NCI-H2029 treated with DMSO at 0.1 percent for 48 hours (cell line): ENCODE measurements around the gene UTS2R.
"Not testable (repeated sequence)": the region's sequence is repeated elsewhere in the genome, so short reads cannot be mapped to it uniquely, and the experiment has no call there.

Experiments
- DNase-seq: peaks from one replicate; lab custom pipeline; 2025; lab: John Stamatoyannopoulos, UW

Gene UTS2R

GRCh38 chr17:82375359-82376041 lies 3.9 kb downstream of the UTS2R start:
- no peak for DNase-seq

GRCh38 chr17:82376042-82376730 lies 4.6 kb downstream of the UTS2R start:
- DNase-seq = no peak

DNA sequence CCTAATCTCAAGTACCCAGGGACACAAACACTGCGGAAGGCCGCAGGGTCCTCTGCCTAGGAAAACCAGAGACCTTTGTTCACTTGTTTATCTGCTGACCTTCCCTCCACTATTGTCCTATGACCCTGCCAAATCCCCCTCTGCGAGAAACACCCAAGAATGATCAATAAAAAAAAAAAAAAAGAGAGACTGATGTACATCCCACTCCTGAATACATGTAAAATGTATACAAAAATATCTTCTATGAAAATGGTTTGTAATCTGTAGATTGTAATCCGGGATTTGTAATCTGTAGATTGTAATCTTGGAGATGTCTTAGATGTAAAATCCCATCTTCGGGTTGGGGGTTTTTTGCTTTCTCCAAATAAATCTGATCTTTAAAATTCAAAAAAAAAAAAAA lies 5.7 kb downstream of the UTS2R start:
- not testable (repeated sequence) for DNase-seq

GRCh38 chr17:82377924-82378740 lies 6.6 kb downstream of the UTS2R start:
- DNase-seq = no peak

- no peak for DNase-seq
Observed at GRCh38 chr17:82378741-82379021, 7.1 kb downstream of the UTS2R start.

DNA sequence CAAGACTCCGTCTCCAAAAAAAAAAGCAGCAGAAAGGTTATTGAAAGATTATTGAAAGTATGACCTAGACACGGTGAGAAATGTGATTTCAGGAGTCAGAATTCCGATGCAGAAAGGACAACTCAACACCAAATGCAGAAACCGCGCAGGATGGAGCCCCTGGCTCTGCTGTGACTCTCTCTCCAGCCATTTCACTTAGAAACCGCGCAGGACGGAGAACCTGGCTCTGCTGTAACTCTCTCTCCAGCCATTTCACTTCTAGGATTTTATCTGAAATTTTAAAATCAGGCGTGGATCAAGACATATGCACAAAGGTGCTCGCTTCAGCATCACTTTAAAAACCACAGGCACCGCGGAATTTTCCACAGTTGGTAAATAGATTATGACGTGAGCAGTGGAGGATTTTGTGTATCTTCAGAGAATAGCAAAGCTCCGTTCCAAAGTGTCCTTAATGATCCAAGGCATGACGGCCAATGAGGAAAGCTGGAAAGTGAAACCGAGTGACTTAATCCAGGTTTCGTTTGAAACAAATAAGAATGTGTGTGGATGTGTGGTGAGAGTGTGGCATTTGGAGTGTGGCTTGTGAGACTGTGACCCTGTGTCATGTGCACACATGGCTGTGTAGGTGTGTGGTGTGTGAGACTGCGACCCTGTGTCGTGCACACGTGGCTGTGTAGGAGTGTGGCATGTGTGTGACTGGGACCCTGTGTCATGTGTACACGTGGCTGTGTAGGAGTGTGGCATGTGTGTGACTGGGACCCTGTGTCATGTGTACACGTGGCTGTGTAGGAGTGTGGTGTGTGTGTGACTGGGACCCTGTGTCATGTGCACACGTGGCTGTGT lies 9.5 kb downstream of the UTS2R start:
- no peak for DNase-seq

DNA sequence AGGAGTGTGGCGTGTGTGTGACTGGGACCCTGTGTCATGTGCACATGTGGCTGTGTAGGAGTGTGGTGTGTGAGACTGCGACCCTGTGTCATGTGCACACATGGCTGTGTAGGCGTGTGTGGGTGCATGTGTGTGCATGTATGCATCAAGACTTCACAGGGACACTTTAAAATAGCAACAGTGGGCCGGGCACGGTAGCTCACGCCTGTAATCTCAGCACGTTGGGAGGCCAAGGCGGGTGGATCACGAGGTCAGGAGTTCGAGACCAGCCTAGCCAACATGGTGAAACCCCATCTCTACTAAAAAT lies 10.1 kb downstream of the UTS2R start:
- not testable (repeated sequence) for DNase-seq

GRCh38 chr17:82382220-82382932 lies 10.8 kb downstream of the UTS2R start:
- not testable (repeated sequence) for DNase-seq

- no peak for DNase-seq
Observed at GRCh38 chr17:82382933-82383255, 11.3 kb downstream of the UTS2R start.

DNA sequence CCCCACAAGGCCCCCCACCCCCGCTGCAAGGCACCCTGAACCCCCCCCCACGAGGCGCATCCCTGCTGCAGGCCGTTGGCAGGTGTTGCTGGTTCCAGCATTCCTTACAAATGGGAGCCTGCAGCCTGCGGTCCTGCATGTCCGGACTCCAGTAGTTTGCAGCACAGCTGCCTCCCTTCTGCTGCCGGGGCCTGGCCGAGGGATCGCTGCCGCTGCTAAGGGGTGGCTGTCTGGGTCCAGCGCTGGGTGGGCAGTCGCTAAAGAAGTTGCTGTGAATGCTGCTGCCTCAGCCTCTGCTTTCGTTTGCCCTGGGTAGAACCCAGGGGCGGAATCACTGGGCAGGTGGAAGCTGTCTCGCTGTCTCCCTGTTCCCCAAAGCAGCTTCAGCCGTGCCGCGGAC lies 11.8 kb downstream of the UTS2R start:
- no peak for DNase-seq

DNA sequence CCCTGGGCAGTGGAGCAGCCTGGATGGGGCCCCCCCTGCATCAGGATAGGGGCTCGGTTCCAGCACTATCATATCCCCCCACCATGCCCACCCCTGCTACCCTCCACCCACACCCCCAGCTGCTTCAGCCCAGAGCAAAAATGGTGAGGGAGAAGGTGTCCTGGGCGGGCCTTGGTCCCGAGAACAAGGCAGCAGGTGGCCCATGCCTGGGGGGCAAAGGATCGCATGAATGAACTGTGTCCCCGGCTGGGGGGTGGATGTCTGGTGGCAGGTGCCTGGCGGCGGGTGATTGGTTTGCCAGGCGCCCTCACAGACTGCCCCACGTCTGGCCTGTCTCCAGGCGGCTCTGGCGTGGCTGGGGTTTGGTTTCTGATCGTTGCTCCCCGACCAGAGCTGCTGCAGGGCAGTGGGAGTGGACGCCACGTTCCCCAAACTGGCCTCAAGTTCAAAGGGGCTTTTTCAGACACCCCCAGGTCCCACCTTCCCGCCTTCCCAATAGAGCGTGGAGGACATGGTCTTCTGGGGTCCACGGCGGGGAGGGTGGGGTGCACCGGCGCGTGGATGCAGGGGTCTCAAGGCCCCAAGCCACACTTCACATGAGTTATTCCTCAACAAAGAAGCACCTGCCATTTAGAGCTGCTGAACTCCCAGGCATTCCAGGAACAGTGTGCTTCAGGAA lies 12.6 kb downstream of the UTS2R start:
- DNase-seq = peak; percentile 37

DNA sequence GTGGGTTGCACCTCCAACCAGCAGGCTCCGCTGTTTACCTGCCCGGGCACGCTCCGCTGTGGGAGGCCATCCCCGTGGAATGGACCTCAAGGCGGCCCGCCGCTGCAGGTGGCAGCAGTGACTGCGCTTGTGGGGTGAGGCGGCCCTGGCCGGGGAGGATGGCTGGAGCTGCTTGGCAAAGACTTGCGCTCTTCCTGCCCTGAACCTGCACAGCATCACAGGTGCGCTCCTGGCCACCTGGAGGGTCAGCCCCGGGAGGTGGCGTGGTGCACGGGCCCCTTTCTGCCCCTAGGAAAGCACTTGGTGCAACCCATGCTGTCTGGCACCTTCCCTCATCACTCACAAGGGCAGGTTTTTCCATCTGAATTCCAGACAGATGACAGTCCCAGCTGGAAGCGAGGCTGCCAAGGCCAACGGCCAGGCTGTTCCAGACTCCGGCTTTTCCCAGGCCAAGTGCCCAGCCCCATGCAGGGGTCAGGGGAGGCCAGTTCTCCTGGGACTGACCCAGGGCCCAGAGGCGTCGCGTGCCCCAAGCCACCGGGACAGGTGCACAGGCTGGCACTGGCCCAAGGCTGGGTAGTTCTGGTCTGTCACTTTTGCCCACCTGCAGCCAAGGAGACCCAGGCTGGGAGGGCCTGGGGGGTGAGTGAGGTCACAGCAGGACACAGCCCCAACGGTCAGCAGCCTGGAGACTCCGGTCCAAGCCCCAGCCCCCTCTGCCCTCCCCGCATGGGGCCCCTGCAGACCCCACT lies 13.3 kb downstream of the UTS2R start:
- DNase-seq = no peak

DNA sequence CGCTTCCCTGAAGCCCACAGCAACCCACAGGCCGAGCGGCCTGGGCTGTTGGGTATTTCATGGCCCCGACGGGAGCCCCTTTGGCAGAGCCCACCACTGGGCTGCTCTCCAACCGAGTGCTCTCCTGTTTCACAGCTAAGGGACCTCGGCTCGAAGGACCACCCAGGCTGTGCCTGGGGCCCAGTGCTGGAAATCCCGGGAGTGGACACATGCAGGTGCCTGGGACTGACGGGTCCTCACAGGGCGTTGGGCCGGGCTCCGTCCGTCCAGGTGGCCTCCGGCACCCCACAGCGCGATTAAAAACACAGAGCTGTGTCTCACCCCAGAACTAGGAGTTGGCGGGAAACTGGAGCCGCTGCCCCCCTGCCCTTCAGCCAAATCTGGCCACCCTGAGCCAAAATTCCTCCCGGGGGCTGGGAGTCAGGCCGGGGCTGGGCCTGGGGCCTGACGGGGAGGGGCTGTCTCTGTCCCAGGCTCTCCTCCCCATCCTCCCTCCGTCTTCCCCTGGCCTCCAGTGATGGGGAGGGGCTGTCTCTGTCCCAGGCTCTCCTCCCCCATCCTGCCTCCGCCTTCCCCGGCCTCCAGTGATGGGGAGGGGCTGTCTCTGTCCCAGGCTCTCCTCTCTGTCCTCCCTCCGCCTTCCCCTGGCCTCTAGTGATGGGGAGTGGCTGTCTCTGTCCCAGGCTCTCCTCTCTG lies 14.1 kb downstream of the UTS2R start:
- DNase-seq = no peak

- DNase-seq = no peak
Observed at GRCh38 chr17:82386255-82386831, 14.8 kb downstream of the UTS2R start.

DNA sequence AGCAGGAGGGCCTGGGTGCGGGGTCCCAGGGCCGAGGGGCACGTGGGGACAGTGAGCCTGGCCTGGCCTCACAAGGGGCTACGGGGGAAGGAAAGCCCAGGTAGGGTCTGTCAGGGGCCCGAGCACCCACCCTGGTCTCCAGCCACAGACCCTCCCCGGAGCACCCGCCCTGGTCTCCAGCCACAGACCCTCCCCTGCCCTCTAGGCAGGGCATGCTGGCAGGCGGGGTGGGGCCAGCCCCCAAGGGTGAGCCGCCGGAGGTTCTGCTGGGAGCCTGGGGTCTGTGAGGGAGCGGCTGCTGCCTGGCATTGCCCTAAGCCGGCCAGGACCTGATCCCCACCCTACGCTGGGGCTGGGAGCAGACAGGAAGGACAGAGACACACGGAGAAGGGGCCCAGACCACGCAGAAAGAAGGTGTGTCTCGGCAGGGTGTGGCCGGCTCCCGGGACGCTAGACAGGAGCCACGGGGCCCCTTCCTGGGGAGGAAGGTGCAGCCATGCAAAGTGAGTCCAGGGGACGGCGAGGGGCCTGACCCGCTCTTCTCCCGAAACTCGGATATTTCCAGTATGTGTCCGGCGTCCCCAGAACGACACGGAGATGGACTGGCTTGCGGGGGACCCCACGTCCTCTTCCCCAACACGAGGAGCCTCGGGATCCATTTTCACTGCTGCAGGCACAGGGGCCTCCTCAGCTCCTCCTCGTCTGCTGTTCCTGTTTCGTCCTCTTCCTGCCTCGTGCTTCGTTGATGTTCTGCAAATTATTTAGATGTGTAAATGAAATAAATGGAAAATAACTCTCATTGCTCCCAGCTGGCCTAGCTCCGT lies 15.5 kb downstream of the UTS2R start:
- no peak for DNase-seq

DNA sequence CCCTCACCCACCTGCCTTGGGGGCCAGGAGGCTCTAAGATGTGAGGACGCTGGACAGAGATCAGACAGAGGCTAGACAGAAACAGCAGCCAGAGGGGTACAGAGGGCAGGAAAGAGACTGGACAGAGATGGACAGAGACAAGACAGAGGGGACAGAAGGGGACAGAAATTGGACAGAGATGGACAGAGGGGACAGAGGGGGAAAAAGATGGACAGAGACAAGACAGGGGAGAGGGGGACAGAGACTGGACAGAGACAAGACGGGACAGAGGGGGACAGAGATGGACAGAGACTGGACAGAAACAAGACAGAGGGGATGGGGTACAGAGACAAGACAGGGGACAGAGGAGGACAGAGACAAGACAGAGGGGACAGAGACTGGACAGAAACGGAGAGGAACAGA lies 16.1 kb downstream of the UTS2R start:
- DNase-seq = no peak

- DNase-seq = no peak
Observed at GRCh38 chr17:82388223-82388921, 16.8 kb downstream of the UTS2R start.

GRCh38 chr17:82388922-82389283 lies 17.3 kb downstream of the UTS2R start:
- no peak for DNase-seq
